Suppressor macrophage (primary cell): ENCODE measurements around the gene ACP6.
A peak's percentile ranks its signal among the peaks of the same experiment; 100 is the strongest.

Experiments
- DNase-seq, 4 experiments: peaks; one replicate each; pipeline ENCODE4 v3.0.0-alpha.2; 2020 to 2022

The ACP6 gene

DNA sequence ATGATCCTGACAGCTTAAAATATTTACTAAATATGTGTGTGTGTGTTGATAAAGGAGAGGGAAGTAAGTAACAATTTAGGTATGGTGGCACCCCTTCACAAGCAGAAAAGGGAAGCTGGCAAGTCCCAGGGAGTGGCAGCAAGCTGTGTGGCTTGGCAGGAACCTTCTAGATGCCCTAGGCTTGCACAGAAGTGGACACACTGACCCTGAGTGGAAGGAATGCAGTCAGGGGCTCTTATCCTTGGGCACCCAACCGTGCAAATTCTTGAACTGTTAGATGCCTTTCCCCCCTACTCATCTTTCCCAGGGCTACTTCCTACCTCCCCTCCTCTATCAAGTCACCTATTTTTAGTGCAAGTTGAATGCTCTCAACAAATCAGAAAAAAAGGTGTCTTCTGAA is 18.9 kb downstream of the ACP6 start:
- peak in 3 of 4 experiments; percentile 13 to 32 (median 29) for DNase-seq

DNA sequence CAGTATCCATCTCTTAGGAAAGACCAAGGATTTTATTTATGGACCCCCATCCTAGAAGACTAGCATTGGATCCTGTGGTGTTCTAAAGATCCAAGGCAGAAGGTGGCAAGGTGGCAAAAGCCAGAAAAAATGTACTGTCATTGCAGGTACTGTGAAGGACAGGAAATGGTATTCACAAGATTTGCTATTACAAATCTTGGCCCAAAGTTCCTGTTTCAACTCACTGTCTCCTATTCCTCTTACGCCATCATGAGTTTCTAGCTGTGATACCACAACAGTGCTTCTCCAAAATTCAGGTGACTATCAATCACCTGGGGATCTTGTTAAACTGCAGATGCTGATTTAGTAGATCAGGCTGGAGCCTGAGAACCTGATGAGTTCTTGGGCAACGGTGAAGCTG is 21.4 kb downstream of the ACP6 start:
- DNase-seq = peak in 3 of 4 experiments; percentile 10 to 36 (median 23)

DNA sequence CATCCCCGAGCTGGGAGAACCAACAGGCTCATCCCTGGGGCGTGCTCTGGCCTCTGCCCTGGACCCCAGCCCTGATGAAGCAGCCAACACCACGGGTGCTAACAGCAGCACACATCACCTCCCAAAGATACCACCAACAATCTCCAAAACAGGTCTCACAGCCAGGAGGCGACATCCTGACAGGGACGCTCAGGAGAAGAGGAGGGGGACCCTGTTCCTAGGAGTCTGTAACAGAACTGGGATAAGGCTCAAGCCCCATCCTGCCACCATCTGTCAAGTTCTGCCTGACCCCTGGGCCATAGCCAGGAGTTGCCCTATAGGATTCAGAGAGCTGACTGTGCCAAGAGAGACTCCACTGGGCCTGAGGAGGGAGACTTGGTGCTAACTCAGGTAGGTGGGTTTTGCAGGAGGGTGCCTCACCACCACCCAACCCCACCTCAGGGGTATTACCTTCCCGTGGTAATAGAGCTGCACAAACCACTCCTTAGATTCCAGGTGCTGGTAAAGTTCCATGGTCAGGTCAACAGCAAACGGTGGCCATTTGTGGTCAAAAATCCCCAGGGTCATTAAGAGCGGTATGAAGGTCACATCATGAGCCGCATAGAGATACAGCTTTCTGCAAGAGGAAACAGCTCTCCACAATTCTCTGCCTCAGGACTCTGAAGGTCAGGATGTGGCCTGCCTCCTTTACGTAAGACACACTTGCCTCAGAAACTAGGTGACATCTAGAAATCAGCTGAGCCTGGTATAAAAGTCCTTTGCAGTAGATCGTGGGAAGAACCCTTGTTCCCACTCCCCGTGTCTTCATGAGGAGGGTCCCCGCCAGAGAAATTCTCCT is 22.3 kb downstream of the ACP6 start:
- peak in 1 of 4 experiments; percentile 7 for DNase-seq

DNA sequence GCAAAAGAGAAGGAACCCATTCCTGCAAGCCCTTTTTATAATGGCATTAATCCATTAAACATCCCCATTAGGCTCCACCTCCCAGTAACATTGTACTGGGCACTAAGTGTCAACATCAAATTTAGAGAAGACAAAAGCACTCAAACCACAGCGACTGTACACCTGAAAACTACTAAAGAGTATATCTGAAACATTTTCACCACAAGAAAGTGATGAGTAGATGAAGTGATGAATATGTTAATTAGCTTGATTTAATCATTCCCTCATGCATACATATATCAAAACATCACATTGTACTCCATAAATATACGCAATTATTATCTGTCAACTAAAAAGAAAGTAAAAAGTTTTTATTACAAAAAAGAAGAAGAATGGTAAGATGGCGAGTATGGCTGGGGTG is 26.4 kb downstream of the ACP6 start:
- no peak for DNase-seq

DNA sequence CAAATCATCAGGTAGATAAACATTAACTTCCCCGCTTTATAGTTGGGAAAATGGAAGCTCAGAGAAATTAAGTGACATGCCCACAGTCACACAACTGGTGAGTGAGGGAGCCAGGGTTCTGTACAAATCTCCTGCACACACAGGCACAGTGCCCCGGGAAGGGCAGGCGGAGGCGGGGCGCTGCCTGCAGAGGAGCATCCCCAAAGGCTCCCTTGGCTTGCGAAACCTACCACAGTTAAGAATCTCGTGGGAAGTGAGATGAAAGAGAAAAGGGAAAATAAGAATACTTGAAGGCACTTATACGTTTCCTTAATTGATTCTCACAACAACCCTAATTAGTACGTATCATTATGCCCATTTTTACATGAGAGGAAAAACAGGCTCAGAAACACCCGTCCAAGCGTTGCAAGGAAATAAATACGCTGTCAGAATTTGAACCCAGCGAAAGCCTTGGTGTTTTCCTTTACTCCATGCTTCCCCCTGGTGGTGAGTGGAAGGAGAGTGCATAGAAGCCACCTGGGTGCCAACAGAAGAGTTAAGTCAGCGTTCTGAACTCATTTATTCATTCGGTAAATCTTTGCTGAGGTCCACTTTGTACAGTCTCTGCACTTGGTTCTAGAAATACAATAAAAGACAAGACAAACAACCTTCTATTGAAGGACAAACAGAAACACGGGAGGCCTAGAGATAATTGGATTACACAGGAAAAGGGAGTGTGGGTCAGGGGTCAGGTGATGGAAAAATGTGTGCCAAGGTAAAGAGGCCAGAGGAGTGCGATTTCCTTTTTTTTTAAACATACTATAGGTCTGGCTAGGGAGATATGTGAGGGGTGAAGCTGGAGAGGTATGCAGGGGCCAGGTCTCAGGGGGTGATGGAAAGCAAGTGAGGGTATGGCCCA is 28.4 kb downstream of the ACP6 start:
- peak; percentile 51 to 76 (median 57) for DNase-seq

DNA sequence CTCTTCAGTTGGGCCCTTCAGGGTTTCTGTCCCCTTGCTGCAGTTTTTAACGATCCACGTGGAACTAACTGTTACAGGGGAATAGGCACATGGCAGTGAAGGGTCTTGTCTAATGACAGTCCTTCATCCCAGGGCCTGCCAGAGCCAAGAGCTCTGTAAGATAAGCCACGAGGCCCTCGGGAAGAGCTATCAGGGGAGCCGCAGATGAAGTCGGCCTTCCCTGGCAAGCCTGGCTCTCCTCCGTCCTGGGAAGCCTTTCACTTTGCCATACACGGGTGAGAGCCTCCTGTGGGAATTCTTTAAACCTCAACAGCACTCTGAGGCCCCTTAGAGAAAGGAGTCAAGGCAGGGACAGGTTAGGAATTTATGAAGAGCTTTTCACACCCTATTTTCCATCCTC is 29.0 kb downstream of the ACP6 start:
- no peak for DNase-seq

DNA sequence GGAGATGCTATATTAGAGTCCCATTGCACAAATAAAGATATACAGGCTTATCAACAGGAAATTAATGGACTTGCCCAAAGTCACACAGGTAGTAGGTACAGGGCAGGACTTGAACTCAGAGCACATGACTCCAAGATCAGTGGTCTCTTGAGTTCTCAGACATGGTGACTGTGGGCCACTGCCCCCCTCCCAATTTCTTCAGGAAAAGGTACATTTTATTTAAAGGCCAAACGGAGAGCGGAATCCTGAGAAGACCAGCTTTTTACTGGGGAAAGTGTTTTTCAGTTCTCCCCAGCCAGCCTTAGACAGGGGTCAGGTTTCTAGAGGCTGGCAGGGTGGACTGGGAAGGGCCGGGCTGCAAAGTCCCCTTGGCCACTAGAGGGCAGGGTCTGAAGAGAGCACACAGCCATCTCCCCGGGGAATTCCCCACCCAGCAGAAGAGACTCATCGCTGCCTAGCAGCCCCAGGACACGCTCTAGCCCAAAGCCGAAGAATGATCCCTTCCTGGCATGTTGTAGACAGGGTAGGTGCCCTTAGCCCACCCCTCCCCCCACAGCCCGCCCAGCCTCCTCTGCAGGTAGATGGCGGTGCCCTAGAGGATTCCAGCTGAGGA is 29.7 kb downstream of the ACP6 start:
- DNase-seq = peak; percentile 83 to 92 (median 90)

DNA sequence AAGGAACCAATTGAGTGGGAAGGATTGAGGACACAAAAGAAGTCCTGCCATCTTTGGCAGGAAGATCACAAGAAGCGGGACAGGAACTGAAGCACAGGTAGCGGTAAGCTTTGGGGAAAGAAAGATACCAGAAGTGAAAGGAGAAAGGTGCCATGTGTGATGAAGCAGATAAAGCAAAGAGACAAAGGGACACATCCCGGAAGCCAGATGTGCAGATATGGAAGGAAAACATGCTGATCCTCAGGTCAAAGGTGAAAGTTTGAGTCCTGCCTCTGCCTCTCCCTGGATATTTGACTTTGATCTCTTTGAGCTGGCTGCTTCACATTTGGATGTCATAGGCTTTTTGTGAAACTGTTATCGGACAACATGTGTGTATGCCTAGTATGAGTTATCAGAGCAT is 34.0 kb downstream of the ACP6 start:
- DNase-seq = no peak

DNA sequence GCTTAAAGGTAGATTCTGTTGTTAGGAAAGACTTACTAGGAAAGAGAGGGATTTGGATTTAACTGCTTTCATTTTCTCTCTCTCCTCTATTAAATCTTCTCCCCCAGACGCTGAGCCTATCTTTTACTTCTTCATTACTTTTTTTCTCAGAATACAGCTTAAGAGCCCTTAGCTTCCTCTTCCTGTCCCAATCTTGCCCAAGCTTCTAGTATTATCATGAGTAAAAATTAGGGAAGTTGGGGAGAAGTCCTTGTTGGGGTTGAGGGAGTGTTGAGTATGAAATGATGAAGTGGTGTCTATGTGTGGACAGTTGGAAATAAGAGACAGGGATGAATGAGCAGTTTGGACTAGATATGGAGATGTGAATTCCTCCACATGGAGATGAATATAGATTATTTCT is 35.0 kb downstream of the ACP6 start:
- DNase-seq = peak; percentile 62 to 91 (median 79)

DNA sequence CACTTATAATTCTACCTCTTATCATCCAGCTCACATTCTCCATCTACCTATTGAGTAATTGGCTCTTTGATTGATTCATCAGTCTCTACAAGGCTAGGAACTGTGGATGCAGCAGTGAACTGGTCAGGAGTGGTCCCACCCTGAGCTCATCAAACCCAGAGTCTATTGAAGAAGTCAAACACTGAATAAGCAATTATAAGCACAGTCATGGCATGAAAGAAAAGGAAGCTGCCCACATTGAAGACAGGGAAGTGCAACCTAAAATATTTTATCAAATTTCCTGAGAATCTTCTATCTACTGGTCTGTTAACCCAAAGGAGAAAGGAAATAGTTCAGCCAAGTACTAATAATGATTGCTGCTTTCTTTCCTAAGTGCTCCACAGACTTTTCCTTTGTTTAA is 35.7 kb downstream of the ACP6 start:
- peak; percentile 26 to 68 (median 46) for DNase-seq

DNA sequence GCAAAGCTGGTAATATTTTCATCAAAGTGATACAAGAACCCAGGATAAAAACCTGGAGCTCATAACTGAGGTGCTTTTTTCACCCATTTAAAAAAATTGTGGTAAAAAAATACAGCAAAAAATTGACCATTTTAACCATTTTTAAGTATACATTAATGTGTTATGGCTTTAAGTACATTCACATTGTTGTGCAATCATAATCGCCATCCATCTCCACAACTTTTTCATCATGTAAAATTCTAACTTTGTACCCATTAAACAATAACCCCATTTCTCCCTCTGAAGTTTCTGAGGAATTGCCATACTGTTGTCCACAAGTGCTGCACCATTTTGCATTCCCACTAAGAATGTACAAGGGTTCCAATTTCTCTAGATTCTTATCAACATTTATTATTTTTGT is 36.6 kb downstream of the ACP6 start:
- no peak for DNase-seq

DNA sequence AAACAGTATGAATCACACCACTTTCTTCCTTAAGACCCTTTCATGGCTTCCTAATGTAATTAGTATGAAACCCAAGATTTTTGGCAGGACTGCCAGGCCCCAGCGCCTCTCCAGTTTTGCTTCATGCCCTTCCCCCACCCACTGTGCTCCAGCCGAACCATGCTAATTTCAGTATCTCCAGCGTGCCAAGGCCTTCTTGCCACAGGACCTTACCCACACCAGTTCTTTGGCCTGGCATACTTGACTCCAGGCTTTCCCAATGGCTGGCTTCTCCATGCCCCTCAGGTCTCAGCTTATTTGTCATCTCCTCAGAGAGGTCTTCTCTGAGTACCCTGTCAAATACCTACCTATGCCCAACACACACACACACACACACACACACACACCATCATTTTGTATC is 38.5 kb downstream of the ACP6 start:
- no peak for DNase-seq

DNA sequence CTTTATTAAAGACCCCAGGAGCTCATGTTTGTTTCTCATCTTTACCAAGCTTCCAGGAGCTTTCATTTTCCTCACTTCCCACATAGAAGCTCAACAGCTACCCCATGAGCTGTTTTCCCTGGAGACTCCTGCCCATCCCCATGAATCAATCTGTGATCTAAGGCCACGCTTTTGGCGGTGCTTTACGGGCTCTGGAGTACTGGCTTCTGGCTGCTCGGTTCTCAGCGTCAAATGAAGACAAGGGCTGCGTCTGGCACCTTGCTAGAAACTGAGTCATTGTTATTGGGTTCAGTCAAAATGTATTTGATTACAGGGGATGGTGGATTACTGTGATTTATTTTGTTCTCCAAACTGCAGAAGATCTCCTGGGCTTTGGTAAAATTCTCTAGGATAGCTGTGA is 39.9 kb downstream of the ACP6 start:
- no peak for DNase-seq

DNA sequence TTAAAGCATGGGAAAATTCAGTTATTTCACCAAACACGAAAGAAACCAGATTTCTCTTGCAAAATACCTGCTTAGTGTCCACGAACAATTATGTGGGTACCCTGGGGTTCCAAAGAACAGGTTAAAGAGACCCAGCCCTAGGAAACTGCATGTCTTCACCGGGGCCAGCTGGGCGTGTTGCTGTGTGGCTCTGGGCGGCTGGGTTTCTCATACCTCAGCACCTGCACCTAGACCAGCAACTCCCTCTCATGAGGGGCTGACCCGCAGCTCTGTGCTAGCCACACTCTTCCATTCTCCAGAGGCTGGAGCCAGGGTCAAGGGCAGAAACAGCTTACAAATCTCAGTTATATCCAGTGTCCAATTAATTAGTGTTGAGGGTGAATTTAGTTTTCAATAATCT is 40.3 kb downstream of the ACP6 start:
- no peak for DNase-seq

DNA sequence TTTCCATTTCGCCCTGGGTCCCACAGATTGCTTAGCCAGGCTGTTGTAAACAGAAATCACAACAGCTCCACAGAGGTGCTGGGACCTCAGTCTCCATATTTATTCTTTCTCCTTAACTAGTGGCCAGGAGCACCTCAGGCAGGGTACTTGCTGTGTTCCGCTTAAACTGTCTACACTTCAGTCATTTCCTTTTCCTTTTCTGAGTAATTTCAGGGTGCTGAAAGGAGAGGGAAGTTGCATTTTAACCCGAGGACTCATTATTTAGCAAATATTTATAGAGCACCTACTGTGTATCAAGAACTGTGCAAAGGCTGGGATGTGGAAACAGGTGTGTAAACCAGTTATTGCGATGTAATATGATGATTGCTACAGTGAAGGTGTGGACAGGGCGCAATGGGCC is 41.9 kb downstream of the ACP6 start:
- peak in 3 of 4 experiments; percentile 20 to 48 (median 35) for DNase-seq

DNA sequence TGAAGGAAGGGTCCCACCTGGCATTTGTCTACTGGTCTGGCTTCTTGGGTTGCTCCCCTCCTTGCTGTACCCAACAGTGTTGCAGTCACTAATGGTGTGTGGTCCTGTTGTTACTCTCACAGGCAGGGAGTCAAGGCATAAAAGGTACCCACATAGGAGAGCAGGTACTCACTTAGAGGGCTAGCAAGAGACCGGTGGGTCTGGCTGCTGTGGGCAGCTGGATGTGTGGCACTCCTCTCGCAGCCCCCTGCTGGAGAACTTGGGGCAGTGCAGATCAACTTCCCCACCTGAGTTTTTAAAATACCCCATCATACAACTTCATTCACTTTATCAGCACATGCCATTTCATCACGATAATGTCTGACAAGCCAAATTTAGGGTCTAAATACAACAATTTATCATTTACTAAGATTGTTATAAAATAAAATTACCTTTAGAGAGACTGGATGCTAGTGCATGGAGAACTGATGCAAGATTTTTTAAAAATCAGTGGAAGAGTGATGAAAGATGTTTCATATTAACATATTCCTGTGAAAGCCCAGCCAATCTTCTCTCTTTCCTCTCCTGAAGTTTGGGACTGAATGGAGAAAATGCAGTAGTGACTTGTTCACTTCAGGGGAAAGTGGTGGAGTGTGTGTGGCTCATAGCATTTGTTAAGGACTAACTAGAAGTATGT is 42.8 kb downstream of the ACP6 start:
- peak; percentile 36 to 64 (median 54) for DNase-seq

DNA sequence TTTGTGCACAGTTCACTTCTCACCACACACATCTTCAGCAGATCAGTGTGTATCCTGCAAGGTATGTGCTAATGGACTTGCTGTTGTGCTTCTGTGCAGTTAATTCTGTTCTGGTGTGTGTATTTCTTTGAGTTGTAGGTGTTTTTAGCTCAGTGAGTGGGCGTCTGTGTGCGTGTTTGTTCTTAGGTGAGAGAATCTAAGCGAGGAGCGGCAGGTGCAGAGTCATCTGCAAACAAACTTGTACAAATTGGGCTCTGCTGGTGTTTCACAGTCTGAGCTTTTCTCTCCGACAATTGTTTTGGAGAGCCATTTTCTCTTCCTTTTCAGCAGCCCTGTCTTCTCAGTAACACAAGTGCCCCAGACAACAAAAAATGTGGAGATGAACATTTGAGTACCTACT is 43.6 kb downstream of the ACP6 start:
- no peak for DNase-seq

DNA sequence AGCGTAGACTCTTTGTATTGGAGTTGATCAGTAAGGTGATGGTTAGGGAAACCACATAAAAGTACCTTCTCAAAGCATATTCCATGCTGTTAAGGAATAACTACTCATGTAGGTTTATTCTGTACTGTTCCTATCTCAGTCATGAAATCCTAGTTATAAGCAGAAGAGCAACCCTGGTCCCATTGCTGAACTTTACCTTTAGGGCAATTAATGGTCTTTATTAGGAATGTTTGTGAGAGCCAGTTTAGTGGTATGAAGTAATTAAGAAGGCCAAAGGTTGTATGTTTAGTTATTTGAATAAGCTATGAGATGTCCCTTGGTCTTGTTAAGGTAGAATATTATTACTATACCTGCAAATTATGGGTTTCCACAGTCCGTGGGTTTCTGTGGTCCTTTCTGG is 44.0 kb downstream of the ACP6 start:
- DNase-seq = no peak

DNA sequence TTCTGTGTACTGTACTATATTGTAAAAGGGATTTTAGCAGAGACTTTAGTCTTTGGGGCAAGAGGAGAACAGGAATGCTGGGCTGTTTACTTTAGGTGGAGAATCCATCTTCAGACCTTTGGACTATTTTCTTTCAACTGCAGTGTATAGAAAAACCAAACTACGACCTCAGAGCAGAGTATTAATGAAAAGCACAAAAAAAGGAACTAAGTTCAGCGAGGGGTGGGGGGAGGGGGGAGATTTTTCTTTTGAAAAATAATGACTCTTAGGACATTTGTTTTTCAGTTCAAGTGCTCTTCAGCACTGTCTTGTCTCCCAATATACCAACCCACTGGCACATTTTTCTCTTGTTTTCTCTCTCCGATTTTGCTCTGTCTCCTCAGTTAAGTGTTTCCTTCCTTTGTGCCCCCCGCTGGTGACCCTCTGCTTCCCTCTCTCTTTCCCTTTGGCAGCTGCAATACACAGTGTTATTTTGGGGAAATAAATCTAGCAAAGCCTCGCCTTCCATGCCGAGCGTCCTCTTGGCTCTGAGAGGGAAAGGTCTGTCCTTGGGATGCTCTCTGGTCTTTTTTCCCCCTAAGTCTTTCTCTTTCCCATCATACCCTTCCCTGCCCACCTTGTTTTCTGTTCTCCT is 44.8 kb downstream of the ACP6 start:
- DNase-seq = peak in 2 of 4 experiments; percentile 15 to 17

DNA sequence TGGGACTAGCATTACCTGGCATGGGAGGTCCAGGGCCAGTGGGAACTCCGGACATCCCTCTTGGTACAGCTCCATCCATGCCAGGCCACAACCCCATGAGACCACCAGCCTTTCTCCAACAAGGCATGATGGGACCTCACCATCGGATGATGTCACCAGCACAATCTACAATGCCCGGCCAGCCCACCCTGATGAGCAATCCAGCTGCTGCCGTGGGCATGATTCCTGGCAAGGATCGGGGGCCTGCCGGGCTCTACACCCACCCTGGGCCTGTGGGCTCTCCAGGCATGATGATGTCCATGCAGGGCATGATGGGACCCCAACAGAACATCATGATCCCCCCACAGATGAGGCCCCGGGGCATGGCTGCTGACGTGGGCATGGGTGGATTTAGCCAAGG is 45.8 kb downstream of the ACP6 start:
- DNase-seq = no peak

DNA sequence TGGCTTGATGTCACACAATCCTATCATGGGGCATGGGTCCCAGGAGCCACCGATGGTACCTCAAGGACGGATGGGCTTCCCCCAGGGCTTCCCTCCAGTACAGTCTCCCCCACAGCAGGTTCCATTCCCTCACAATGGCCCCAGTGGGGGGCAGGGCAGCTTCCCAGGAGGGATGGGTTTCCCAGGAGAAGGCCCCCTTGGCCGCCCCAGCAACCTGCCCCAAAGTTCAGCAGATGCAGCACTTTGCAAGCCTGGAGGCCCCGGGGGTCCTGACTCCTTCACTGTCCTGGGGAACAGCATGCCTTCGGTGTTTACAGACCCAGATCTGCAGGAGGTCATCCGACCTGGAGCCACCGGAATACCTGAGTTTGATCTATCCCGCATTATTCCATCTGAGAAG is 46.3 kb downstream of the ACP6 start:
- no peak for DNase-seq

DNA sequence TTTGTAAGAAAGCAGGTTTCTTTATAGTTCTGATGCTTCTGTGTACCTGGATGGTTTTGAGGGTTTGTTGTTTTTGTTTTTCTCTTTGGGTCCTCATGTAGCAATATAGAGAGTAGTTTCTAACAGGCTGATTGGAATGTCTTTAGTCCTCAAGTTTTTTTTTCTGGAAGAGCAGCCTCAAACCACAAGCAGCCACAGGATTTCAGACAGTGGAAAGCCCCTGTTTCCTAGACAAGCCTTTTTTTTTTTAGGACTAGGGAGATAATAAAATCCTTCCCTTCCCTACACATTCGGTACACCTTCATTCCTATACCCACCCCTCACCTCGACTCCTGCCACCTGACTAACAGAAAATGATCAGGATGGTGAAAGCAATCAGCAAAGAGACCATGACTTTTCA is 47.6 kb downstream of the ACP6 start:
- no peak for DNase-seq
